ENCODE measurements around the gene SMURF2. TPM values are rescaled to one million over a fixed set of nuclear protein-coding genes. Genes with fewer than 3 reads are reported as not detected.

Gene SMURF2
- total RNA-seq, 1 donor from 2014 or later, result 33.3 TPM

- H3K27ac Mint-ChIP-seq (ENCODE audit: unreplicated experiment), result no peak overlapping the region
- no peak for TF ChIP-seq CTCF (IDR thresholded peaks at IDR 0.05; ENCODE audit: partially characterized antibody, unreplicated experiment)
- no peak overlapping the region for H3K4me3 Mint-ChIP-seq (ENCODE audit: unreplicated experiment)
- peaks cover 4% of the 10 kb centered on the region for H3K9me3 Mint-ChIP-seq (ENCODE audit: unreplicated experiment)
- no peak for DNase-seq
- peaks cover 5% of the 10 kb centered on the region for H3K36me3 Mint-ChIP-seq (ENCODE audit: unreplicated experiment)
- H3K27me3 Mint-ChIP-seq (ENCODE audit: unreplicated experiment), result peaks cover 2% of the 10 kb centered on the region
- H3K4me1 Mint-ChIP-seq (ENCODE audit: low read depth, unreplicated experiment), result no peaks in the 10 kb centered on the region
Observed at GRCh38 chr17:64534187-64534586, 127.9 kb downstream of the SMURF2 start.

GRCh38 chr17:64533784-64534183 lies 128.3 kb downstream of the SMURF2 start:
- no peak overlapping the region for H3K27ac Mint-ChIP-seq (ENCODE audit: unreplicated experiment)
- DNase-seq, result no peak
- H3K9me3 Mint-ChIP-seq (ENCODE audit: unreplicated experiment), result peaks cover 2% of the 10 kb centered on the region
- no peaks in the 10 kb centered on the region for H3K4me1 Mint-ChIP-seq (ENCODE audit: low read depth, unreplicated experiment)
- peaks cover 5% of the 10 kb centered on the region for H3K36me3 Mint-ChIP-seq (ENCODE audit: unreplicated experiment)
- no peak for TF ChIP-seq CTCF (IDR thresholded peaks at IDR 0.05; ENCODE audit: partially characterized antibody, unreplicated experiment)
- H3K4me3 Mint-ChIP-seq (ENCODE audit: unreplicated experiment), result no peak overlapping the region
- H3K27me3 Mint-ChIP-seq (ENCODE audit: unreplicated experiment), result peaks cover under 1% of the 10 kb centered on the region

GRCh38 chr17:64532409-64532808 lies 129.7 kb downstream of the SMURF2 start:
- no peak for DNase-seq
- Mint-ChIP-seq H3K4me3 (ENCODE audit: unreplicated experiment) (no peak overlapping the region), H3K36me3 (ENCODE audit: unreplicated experiment) (peaks cover 4% of the 10 kb centered on the region), H3K4me1 (ENCODE audit: low read depth, unreplicated experiment) (no peaks in the 10 kb centered on the region), H3K9me3 (ENCODE audit: unreplicated experiment) (no peaks in the 10 kb centered on the region), H3K27me3 (ENCODE audit: unreplicated experiment) (no peaks in the 10 kb centered on the region), H3K27ac (ENCODE audit: unreplicated experiment) (no peak overlapping the region)
- TF ChIP-seq CTCF (IDR thresholded peaks at IDR 0.05; ENCODE audit: partially characterized antibody, unreplicated experiment), result no peak

GRCh38 chr17:64531955-64532371 lies 130.1 kb downstream of the SMURF2 start:
- Mint-ChIP-seq H3K27ac (ENCODE audit: unreplicated experiment) (no peak overlapping the region), H3K4me1 (ENCODE audit: low read depth, unreplicated experiment) (no peaks in the 10 kb centered on the region), H3K4me3 (ENCODE audit: unreplicated experiment) (no peak overlapping the region), H3K27me3 (ENCODE audit: unreplicated experiment) (no peaks in the 10 kb centered on the region), H3K36me3 (ENCODE audit: unreplicated experiment) (no peaks in the 10 kb centered on the region), H3K9me3 (ENCODE audit: unreplicated experiment) (no peaks in the 10 kb centered on the region)
- DNase-seq, result no peak
- no peak for TF ChIP-seq CTCF (IDR thresholded peaks at IDR 0.05; ENCODE audit: partially characterized antibody, unreplicated experiment)

GRCh38 chr17:64529221-64529620 lies 132.9 kb downstream of the SMURF2 start:
- Mint-ChIP-seq H3K4me1 (ENCODE audit: low read depth, unreplicated experiment) (no peaks in the 10 kb centered on the region), H3K4me3 (ENCODE audit: unreplicated experiment) (no peak overlapping the region), H3K27ac (ENCODE audit: unreplicated experiment) (no peak overlapping the region), H3K9me3 (ENCODE audit: unreplicated experiment) (no peaks in the 10 kb centered on the region), H3K27me3 (ENCODE audit: unreplicated experiment) (no peaks in the 10 kb centered on the region), H3K36me3 (ENCODE audit: unreplicated experiment) (no peaks in the 10 kb centered on the region)
- TF ChIP-seq CTCF (IDR thresholded peaks at IDR 0.05; ENCODE audit: partially characterized antibody, unreplicated experiment), result no peak
- DNase-seq, result no peak
